Activated naive CD4-positive, alpha-beta T cell treated with anti-CD3 and anti-CD28 coated beads, Interleukin-2, amount 10 ng/mL, durations not matched to agents 7 days and 5 days (primary cell): ENCODE results near the gene YES1.
"Not testable (repeated sequence)": the region's sequence is repeated elsewhere in the genome, so short reads cannot be mapped to it uniquely, and the experiment has no call there.

Experiments used
- CTCF ChIA-PET: fragments of 350-600 bp; sonication (Branson Sonifier 250); formaldehyde crosslinking; loops from one replicate; lab custom pipeline; 2021; ENCODE audit warnings: antibody characterized with exemption; lab: Charles Lee
- DNase-seq: peaks from one replicate; pipeline ENCODE4 v3.0.0-alpha.2; 2020
- H3K27ac Mint-ChIP-seq: one replicate; pipeline ENCODE4 v1.8.0; 2021; ENCODE audit warnings: mild to moderate bottlenecking, moderate library complexity, mixed read lengths
- H3K27me3 Mint-ChIP-seq: one replicate; pipeline ENCODE4 v1.8.0; 2021; ENCODE audit warnings: mild to moderate bottlenecking, mixed read lengths
- H3K36me3 Mint-ChIP-seq: one replicate; pipeline ENCODE4 v1.8.0; 2021; ENCODE audit warnings: mixed read lengths
- H3K4me1 Mint-ChIP-seq: one replicate; pipeline ENCODE4 v1.8.0; 2021; ENCODE audit warnings: mixed read lengths
- H3K4me3 Mint-ChIP-seq: one replicate; pipeline ENCODE4 v1.8.0; 2021; ENCODE audit warnings: mild to moderate bottlenecking, moderate library complexity, mixed read lengths
- H3K9me3 Mint-ChIP-seq: one replicate; pipeline ENCODE4 v1.8.0; 2021; ENCODE audit warnings: mixed read lengths

Gene YES1

GRCh38 chr18:814300-815084 lies 2.5 kb upstream of the YES1 start:
- peak overlapping the region; percentile 2 for H3K4me3 Mint-ChIP-seq
- no peaks in the 10 kb centered on the region for H3K9me3 Mint-ChIP-seq
- peaks cover 15% of the 10 kb centered on the region for H3K36me3 Mint-ChIP-seq
- peak overlapping the region; percentile 82 for H3K27ac Mint-ChIP-seq
- no peak for DNase-seq
- peaks cover 58% of the 10 kb centered on the region for H3K4me1 Mint-ChIP-seq
- CTCF ChIA-PET: interaction anchor here (0.7 to 8.7 kb wide), 4 partner anchors 10 to 190 kb away, joined by 3 to 67 read pairs (median 3); no protein-coding TSS in a partner anchor
- peaks cover 8% of the 10 kb centered on the region for H3K27me3 Mint-ChIP-seq

DNA sequence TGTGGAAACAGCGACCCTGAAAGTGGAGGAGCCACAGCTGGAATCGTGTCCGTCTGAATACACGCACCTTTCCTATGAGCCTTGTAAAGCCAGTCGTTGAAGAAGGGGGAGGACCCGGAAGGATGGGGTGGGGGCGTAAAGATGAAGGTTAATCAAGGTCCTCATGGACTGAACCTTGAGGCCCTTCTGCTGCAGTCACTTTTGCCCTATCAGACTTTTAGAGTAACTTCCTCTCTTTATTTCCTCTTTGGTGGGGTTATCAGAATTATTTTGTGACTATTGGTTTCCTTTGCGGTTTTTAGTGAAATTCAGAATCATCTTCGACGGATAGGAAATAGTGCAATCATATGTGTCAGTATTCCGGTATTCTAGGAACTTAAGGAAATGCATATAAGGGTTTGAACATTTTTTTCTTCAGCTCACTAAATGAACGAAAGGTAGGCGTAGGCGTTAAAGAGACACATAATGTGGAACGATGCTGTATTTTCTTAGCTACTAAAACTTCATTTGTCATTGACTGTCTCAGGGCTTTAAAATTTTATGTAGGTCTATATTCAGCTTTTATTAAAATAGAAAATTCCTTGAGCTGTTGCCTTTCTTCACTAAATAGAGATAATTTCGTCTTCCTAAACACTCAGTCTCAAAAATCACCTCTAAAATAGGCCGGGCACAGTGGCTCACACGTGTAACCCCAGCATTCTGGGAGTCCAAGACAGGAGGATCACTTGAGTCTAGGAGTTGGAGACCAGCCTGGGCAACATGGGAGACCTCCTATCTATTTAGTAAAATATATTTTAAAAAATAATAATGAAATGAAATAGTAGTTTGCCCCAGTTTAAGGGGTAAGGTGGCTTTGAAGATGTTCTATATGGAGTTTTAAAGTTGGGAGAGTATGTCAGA lies 1.4 kb upstream of the YES1 start:
- Mint-ChIP-seq H3K4me3 (peak overlapping the region; percentile 84), H3K36me3 (peaks cover 19% of the 10 kb centered on the region), H3K9me3 (no peaks in the 10 kb centered on the region), H3K27ac (peak overlapping the region; percentile 99), H3K4me1 (peaks cover 68% of the 10 kb centered on the region), H3K27me3 (peaks cover 8% of the 10 kb centered on the region)
- peak; percentile 72 for DNase-seq
- CTCF ChIA-PET: interaction anchor here (0.7 to 8.7 kb wide), 4 partner anchors 18 to 98 kb away, joined by 3 to 67 read pairs (median 3); no protein-coding TSS in a partner anchor

- peak overlapping the region; percentile 84 for H3K4me3 Mint-ChIP-seq
- H3K27me3 Mint-ChIP-seq: peaks cover 8% of the 10 kb centered on the region
- CTCF ChIA-PET: interaction anchor here (1.1 to 8.7 kb wide), 2 partner anchors 19 to 69 kb away, joined by 3 to 67 read pairs; no protein-coding TSS in a partner anchor
- peak overlapping the region; percentile 99 for H3K27ac Mint-ChIP-seq
- H3K4me1 Mint-ChIP-seq: peaks cover 76% of the 10 kb centered on the region
- H3K36me3 Mint-ChIP-seq: peaks cover 19% of the 10 kb centered on the region
- DNase-seq: peak; percentile 85
- no peaks in the 10 kb centered on the region for H3K9me3 Mint-ChIP-seq
These were observed 532 bp upstream of the YES1 start for GRCh38 chr18:812376-813171.

GRCh38 chr18:811182-811891 lies 705 bp downstream of the YES1 start:
- CTCF ChIA-PET: interaction anchor here (0.8 to 8.7 kb wide), 2 partner anchors 20 to 187 kb away, joined by 3 to 67 read pairs; no protein-coding TSS in a partner anchor
- DNase-seq: no peak
- Mint-ChIP-seq H3K27ac (peak overlapping the region; percentile 97), H3K4me3 (peak overlapping the region; percentile 92), H3K36me3 (peaks cover 19% of the 10 kb centered on the region), H3K9me3 (no peaks in the 10 kb centered on the region), H3K4me1 (peaks cover 79% of the 10 kb centered on the region), H3K27me3 (peaks cover 5% of the 10 kb centered on the region)

GRCh38 chr18:809985-810642 lies 1.9 kb downstream of the YES1 start:
- Mint-ChIP-seq H3K27me3 (peaks cover 4% of the 10 kb centered on the region), H3K36me3 (peaks cover 16% of the 10 kb centered on the region), H3K27ac (peak overlapping the region; percentile 97), H3K9me3 (no peaks in the 10 kb centered on the region), H3K4me1 (peaks cover 79% of the 10 kb centered on the region), H3K4me3 (peak overlapping the region; percentile 92)
- CTCF ChIA-PET: interaction anchor here (8.7 kb wide), 1 partner anchor 21 kb away, joined by 67 read pairs; no protein-coding TSS in a partner anchor
- DNase-seq: no peak

DNA sequence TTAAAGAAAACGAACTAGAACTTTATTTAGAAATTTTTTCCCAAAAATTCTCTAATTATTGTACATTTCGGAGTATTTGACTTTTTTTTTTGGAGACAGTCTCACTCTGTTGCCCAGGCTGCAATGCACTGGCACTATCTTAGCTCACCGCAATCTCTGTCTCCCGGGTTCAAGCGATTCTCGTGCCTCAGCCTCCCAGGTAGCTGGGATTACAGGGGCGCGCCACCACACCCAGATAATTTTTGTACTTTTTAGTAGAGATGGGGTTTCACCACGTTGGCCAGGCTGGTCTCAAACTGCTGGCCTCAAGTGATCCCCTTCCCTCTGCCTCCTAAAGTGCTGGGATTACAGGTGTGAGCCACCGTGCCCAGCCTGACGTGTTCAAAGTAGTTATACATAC lies 2.8 kb downstream of the YES1 start:
- peaks cover 12% of the 10 kb centered on the region for H3K36me3 Mint-ChIP-seq
- CTCF ChIA-PET: interaction anchor here (8.7 kb wide), 1 partner anchor 22 kb away, joined by 67 read pairs; no protein-coding TSS in a partner anchor
- peaks cover 76% of the 10 kb centered on the region for H3K4me1 Mint-ChIP-seq
- not testable (repeated sequence) for H3K27ac Mint-ChIP-seq, H3K27me3 Mint-ChIP-seq, DNase-seq, H3K9me3 Mint-ChIP-seq
- peak overlapping the region; percentile 92 for H3K4me3 Mint-ChIP-seq

DNA sequence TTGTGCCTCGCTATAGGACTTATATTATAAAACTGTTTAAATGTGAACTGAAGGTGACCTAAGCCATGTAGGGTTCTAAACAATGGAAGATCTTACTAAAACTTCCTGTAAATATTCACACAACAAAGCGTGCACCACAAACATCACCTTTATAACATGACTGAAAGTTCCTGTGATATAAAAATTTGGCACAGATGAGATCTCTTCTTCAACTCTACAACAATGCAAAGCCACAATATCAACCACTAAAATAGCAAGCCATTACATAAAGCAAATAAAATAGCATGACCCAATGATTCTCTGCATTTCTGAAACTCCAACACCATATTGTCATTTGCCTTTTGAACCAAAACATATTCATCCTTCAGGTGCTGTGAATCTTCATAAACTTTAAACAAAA lies 3.5 kb downstream of the YES1 start:
- Mint-ChIP-seq H3K4me3 (peak overlapping the region; percentile 22), H3K27ac (peak overlapping the region; percentile 70), H3K36me3 (peaks cover 11% of the 10 kb centered on the region), H3K27me3 (no peaks in the 10 kb centered on the region), H3K9me3 (no peaks in the 10 kb centered on the region), H3K4me1 (peaks cover 72% of the 10 kb centered on the region)
- CTCF ChIA-PET: interaction anchor here (1.0 kb wide), 1 partner anchor 22 kb away, joined by 3 read pairs; no protein-coding TSS in a partner anchor
- no peak for DNase-seq

DNA sequence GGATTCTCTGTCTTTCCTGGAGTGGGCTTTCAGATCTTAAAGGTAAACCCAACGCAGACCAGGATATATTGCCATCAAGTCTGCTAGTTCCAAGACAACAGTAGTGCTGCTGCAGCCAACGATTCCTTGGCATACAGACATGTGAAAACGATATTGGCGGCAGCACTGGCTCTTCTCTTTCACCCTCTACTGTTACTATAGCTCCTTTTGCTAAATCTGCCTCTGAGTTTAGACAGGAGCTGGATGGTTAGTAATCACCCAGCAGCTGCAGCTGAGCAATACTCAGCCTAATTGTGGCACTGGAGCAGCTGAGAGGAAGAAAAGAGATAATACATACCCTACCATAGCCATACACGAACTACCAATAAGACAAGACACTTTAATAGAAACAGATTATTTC lies 4.0 kb downstream of the YES1 start:
- H3K4me1 Mint-ChIP-seq: peaks cover 72% of the 10 kb centered on the region
- peaks cover 11% of the 10 kb centered on the region for H3K36me3 Mint-ChIP-seq
- CTCF ChIA-PET: interaction anchor here (1.0 to 1.3 kb wide), 2 partner anchors 22 to 68 kb away, joined by 3 to 7 read pairs; no protein-coding TSS in a partner anchor
- H3K27ac Mint-ChIP-seq: peak overlapping the region; percentile 70
- H3K27me3 Mint-ChIP-seq: no peaks in the 10 kb centered on the region
- no peaks in the 10 kb centered on the region for H3K9me3 Mint-ChIP-seq
- DNase-seq: no peak
- peak overlapping the region; percentile 22 for H3K4me3 Mint-ChIP-seq

- CTCF ChIA-PET: interaction anchor here (1.1 to 1.7 kb wide), 2 partner anchors 25 to 35 kb away, joined by 3 to 10 read pairs; no protein-coding TSS in a partner anchor
- H3K4me3 Mint-ChIP-seq: peak overlapping the region; percentile 64
- H3K36me3 Mint-ChIP-seq: peaks cover 11% of the 10 kb centered on the region
- H3K27me3 Mint-ChIP-seq: no peaks in the 10 kb centered on the region
- peak overlapping the region; percentile 70 for H3K27ac Mint-ChIP-seq
- peaks cover 70% of the 10 kb centered on the region for H3K4me1 Mint-ChIP-seq
- no peaks in the 10 kb centered on the region for H3K9me3 Mint-ChIP-seq
- DNase-seq: no peak
These were observed 6.3 kb downstream of the YES1 start for GRCh38 chr18:805755-806110.

GRCh38 chr18:805008-805754 lies 6.9 kb downstream of the YES1 start:
- Mint-ChIP-seq H3K27ac (peak overlapping the region; percentile 70), H3K36me3 (peaks cover 12% of the 10 kb centered on the region), H3K27me3 (no peaks in the 10 kb centered on the region), H3K4me1 (peaks cover 70% of the 10 kb centered on the region), H3K9me3 (no peaks in the 10 kb centered on the region), H3K4me3 (peak overlapping the region; percentile 64)
- no peak for DNase-seq
- CTCF ChIA-PET: interaction anchor here (1.1 to 1.7 kb wide), 2 partner anchors 25 to 35 kb away, joined by 3 to 10 read pairs; no protein-coding TSS in a partner anchor

GRCh38 chr18:801137-801536 lies 10.9 kb downstream of the YES1 start:
- H3K4me1 Mint-ChIP-seq: peaks cover 57% of the 10 kb centered on the region
- CTCF ChIA-PET: interaction anchor here (1.1 to 2.2 kb wide), 2 partner anchors 29 to 38 kb away, joined by 4 to 9 read pairs; no protein-coding TSS in a partner anchor
- no peaks in the 10 kb centered on the region for H3K27me3 Mint-ChIP-seq
- H3K27ac Mint-ChIP-seq: no peak overlapping the region
- H3K4me3 Mint-ChIP-seq: no peak overlapping the region
- DNase-seq: no peak
- peaks cover 1% of the 10 kb centered on the region for H3K36me3 Mint-ChIP-seq
- H3K9me3 Mint-ChIP-seq: no peaks in the 10 kb centered on the region

GRCh38 chr18:799943-800342 lies 12.1 kb downstream of the YES1 start:
- DNase-seq: no peak
- H3K4me3 Mint-ChIP-seq: no peak overlapping the region
- H3K36me3 Mint-ChIP-seq: peaks cover 4% of the 10 kb centered on the region
- peaks cover 4% of the 10 kb centered on the region for H3K9me3 Mint-ChIP-seq
- H3K27me3 Mint-ChIP-seq: no peaks in the 10 kb centered on the region
- H3K27ac Mint-ChIP-seq: no peak overlapping the region
- H3K4me1 Mint-ChIP-seq: peaks cover 50% of the 10 kb centered on the region
- CTCF ChIA-PET: interaction anchor here (1.1 to 2.2 kb wide), 3 partner anchors 31 to 39 kb away, joined by 3 to 9 read pairs (median 4); no protein-coding TSS in a partner anchor
